ENCODE measurements around the gene MAML3.

MAML3 gene

DNA sequence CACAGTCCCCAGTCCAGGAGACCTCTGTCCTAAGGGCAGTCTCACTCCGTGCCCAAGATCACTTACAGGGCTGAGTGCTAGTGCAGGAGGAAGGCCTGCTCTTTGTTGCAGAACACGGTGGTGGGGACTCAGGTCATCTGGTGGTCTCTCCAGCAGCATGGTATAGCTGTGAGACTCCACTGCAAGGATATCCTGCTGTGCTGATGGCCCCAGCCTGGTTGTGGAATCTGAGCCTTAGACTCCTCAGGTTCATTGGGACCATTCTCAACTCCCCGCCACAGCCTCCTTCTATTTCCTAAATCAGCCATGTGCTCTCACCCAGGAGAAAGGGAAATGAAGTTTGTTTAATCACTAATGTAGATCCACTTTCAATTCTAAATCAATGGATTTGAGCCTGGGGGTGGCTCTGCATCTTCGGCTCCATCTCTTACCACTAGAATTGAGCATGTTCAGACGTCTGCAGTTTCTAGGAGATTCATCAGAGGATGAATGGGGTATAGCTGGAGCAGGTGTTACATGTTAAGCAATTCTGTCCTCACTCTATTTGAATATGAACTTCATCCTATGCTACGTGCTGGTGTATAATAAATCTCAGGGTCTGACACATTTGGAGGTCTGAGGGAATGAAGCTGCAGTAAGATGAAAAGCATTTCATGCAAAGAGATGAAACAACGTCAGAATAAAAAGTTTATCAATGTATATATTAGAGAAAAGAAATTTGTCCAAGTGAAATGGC is 299.1 kb downstream of the MAML3 start:
- DNase-seq, result no peak

DNA sequence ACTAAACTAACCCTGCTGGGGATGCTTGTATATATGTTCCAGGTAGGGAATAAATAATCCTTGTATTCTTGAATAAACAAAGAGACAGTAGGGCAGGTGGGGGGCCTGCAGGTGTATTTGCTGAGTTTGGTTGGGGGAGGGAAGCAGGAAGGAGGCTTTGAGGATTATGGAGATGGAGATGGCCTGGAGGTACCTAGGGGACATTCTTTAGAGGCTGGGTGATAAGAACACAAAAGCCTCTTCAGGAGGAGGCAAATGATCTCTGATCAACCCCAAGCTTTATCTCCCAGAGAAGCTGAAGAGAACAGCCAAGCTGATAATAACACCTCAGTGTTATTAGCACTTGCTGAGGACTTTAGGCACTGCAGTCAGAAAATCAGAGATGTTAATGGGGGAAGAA is 300.7 kb downstream of the MAML3 start:
- no peak for DNase-seq

DNA sequence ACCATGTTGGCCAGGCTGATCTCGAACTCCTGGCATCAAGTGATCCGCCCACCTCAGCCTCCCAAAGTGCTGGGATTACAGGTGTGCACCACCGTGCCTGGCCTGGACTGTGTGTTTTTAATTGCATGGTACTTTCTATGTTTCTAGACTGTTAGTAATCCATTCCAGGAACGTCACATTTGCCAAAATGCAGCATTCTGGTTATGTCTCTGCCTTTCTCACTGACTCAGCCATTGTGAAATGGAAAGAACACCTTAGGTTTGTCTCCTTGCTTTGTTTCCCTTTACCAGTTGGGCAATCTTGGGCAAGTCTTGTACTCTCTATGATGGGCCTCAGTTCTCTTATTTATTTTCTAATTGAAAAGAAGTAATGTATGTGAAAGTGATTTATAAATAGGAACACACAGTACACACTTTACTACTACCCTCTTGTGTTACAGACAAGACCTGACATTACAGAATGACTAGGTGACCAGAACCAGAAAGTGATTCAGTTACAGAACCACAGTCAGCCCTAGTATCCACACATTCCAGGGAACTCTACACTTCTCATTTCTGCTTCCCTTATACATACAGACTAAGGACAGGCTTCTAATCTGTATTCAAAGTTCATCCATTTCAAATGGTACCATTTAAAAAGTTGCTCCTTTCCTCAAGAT is 301.2 kb downstream of the MAML3 start:
- no peak for DNase-seq

DNA sequence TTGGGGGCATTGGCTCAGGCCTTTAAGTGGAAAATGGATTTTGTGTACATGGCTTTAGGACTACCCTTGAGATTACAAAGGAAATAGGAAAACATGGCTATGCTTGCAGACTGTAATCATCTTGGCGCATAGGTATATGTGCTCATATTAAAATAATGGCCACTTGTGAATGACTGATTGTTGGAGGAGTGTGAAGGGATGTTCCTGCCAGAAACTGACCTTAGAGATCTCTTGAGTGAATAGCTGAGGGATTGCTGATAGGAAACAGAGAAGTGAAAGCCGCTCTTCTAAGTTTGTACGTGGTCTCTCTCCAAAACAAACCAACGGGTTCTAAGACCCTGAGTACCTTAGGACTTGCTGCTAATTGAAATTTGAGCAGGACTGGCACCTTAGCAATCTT is 302.3 kb downstream of the MAML3 start:
- DNase-seq, result no peak

DNA sequence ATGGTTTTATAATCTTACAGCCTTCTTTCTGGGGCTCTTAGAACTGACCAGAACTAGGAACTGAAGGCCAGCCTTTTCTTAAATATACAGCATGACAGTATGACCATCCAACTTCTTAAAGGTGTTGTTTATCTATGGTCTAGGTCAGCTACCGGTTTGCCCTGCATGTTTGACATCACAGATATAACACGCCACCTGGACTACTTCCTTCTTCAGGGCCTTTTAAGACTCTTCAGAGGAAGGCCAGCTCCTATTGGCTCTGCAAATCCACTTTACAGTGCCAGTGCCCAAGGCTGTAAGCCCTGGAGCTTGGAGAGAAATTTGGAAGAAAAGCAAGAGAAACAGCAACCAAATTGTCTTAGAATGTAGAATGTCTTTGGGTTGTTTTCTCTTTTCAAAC is 302.9 kb downstream of the MAML3 start:
- no peak for DNase-seq

DNA sequence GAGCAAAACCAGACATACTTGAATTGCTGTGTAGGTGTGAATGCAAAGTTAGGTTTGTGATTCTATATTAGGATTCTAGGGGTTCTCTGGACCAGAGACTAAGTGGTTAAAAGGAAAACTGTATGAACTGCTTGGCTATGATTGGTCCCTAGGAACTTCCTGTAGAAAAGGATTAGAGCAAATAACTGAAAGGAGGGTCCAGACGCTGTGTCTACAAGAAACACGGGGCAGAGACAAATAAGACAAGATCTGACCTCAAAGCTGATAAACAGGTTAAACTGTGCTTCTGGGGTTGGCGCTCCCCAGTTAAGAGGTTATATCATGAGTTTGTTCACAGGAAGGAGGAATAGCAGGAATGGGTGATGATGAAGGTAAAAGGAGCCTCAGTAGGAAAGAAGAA is 304.8 kb downstream of the MAML3 start:
- DNase-seq, result no peak

DNA sequence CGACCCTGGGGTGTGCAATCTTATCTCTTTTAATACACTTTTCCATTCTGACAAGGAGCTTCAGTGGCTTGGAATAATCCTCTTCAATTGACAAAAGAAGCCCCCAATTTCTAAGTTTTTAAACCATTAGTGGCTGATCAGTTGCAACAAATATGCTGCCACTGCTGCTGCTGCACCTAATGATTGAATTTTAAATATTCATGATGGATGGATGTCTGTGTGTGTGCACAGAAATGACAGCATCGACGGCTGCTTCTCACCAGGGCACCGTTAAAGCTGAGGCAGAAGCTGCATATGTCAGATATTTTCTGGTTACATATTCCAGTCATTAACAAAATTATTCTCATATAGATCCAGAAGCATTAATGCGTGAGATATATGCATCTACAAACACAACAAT is 306.0 kb downstream of the MAML3 start:
- no peak for DNase-seq

DNA sequence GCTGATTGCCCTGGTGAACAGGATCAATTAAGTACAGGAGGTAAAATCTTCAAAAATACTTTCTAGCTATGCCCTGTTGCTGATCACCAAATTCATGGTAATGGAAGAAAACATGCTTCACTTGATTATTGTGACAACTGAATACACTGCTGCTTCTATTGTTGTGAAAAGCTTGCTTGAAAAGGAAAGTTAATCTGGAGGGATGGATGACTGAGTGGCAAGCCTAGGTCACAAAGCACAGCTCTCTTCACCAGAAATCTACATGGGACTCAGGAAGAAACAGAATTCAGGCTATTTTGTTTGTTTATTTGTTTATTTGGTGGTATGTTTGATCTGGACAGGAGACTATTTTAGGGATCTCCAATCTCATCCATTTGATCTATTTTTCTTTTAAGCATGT is 306.4 kb downstream of the MAML3 start:
- no peak for DNase-seq

DNA sequence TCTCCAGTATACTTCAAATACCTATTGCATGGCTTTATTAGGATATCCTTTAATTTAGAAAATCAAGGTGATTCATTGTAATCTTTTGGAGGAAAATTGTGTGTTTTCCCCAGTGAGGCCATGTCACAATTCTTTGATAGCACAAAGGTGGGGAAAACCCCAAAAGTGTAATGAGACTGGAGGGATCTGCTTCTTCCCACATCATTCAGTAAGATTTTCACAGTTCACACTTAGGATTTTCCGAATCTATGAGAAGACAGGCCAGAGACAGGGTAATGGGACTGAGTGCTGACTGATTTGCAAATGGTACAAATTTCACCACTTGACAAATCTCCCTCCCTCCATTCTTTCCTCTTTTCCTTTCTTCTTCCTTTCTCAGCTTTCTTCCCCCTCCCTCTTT is 307.2 kb downstream of the MAML3 start:
- DNase-seq, result no peak

DNA sequence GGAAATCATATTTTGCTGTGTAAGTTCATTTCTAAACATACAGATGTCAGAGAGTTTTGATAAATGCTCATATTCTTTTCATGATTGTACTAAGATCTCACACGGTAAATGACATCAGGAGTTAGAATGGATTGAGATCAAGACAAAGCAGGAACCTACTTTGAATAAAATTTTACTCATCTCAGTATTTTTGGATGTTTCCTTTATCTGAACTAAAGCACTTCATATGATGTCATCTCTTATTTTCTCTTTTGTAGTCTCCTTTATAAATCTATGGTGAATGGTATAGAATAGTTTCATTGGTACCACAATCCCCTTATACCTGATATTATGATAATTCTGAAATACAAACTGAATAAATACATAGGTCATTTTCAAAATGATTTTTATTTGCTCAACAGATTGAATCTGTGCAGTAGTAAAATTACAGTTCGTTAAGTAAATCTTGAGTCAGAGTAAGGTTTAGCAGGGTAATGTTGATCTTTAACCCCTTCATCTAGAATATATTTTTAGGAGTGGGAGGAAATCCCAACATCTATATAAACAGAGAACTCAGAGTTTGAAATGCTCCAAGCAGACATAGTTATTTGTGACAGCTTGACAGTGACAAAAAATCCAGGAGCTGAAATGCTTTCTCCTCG is 308.4 kb downstream of the MAML3 start:
- DNase-seq, result no peak

DNA sequence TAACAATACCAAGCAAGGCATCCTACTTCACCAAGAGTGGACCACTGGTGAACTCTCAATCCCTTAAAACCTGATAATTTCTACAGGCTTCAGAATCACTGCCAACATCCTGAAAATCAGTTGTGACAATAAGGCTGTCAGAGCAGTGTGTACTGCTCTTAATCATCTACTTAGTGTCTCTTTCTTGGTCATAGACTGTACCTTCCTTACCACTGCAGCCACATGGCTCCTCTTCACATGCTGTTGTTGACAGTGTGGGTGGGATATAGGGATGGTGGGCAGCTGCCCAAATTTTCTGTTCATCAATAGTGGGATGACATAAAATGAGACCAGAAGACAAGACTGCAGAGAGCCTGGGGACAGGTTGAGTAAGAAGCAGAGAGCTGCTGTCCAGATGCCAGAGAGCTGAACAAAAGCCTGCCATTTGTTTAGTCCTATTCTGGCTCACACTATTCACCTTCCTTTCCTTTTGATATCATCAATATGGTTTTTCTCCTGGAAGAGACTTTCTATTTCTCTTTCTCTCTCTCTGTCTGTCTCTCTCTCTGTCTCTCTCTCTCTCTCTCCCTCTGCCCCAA is 309.4 kb downstream of the MAML3 start:
- no peak for DNase-seq

DNA sequence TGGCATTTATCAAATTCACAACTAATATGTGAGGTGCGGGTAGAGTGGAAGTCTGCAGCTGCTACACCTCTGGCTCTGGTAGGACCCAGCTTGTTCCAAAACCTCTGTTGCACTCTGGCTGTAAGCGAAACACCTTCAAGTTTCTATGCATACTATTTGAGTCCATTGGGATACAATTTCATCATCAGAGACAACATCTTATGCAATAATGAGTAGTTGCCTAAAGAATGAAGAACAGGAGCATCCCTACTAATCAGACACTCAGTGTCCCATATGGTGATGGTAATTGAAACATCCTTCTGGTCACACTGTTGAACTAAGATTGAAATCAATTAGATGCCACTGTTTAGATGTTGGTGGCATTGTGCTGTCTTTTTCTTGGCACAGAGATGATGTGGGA is 309.9 kb downstream of the MAML3 start:
- DNase-seq, result no peak

DNA sequence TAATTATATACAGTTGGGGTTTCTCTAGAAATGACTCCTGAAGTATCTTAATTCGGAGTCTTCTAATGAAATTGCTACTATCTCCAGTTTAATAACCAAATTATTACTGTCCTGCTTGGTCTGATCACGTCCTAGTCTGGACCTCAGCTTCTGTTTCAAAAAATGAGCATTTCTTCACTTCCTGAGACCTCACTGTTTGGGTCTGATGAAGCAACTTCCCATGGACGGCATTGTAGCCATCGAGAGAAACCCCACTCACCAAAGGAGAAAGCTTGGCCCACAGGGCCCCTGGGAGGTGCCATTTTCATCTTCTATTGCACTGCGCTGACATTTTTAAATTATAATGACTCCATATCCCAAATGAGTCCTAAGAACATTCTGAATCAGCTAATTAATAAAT is 310.3 kb downstream of the MAML3 start:
- DNase-seq, result no peak

DNA sequence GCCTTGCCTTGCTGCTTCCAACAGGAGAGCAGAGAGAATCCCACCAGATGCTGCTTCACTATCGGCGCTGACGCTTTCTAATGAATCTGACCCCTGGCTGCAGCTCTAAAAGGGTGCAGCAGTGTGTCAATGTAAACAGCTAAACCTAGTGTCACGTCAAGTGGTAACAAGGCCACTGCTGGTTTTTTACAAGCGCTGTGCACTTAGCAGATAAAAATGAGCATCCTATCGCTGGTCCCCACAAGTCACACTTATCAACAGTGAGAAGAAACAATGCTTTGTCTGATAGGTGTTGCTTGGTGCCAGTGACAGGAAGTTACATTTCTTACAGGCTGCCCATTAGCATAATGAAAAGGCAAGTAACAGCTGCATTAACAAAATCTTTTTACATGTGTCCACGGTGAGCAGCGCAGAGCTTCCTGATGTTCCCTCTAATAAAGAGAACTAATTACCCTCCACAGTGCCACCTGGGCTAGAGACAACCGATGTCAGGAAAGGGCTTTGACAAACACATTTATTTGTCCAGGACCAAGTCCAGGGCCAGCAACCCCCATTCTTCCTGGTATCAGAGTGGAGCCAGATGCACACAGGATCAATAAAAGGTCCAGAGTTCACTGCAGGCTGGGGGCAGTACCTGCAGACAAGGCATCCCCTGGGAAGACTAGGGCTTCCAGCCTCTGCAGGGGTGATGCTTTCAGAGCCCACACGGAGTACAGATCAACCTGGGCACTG is 312.4 kb downstream of the MAML3 start:
- DNase-seq, result no peak

DNA sequence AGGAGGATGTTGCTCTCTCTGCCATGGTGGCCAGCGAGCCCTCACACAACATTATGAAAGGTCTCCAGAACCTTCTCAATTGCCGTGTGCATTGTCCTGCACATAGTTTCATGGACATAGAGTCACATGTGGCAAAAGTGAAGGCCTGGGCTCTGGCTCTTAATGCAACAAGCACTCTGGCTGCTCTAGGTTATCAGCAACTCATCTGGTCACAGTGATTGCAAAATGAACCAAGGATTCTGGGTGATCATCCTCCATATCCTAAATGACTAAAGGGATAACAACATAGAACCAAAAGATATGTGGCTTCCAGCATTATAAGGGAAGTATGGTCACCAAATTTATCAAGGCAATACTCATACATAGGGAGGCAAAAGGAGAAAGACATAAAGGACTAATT is 313.2 kb downstream of the MAML3 start:
- no peak for DNase-seq

DNA sequence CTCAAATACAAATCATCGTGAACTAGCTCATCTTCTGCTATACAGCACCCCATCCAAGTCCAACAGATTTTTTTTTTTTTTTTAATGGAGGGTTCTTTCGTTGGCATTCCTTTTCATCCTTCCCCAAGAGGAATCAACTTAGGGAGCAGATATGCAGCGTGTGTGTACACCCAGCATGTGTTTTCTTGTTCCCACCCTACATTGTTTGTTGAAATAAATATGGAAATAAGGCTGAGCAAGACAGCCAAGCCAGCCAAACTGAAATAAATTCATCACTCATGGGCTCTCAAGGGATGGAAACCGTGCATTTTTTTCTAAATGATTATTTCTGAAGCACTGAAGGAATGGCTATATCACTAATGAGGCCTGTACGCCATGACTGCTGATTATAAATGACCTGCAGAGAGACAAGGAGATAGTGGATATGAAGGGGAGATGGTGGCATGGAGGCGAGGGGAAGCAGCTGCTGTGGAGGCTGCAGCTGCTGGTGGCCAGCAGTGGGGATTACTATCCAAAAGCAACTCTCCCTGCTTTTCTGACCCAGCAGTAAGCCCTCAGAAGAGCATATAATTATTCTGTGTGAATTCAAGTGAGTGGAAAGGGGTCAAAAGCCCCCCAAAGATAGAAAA is 314.5 kb downstream of the MAML3 start:
- no peak for DNase-seq

DNA sequence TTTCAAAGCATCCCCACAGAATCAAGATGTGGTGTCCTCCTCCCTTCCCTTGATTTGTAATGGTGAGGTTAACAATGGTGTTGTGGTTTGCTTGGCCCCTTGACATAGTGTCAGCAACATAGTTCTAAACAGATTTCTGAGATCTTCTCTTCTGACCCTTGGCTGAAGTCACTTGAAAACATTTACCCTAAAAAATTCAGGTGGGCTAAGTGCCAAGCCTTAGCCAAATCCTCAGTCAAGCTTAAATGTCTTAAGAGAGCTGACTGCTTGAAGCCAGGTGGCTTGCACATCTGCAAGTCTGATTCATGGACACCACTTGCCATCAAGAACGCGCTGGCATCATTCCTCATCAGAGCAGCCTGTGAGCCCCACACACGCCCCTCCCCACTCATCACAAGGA is 315.2 kb downstream of the MAML3 start:
- DNase-seq, result no peak

DNA sequence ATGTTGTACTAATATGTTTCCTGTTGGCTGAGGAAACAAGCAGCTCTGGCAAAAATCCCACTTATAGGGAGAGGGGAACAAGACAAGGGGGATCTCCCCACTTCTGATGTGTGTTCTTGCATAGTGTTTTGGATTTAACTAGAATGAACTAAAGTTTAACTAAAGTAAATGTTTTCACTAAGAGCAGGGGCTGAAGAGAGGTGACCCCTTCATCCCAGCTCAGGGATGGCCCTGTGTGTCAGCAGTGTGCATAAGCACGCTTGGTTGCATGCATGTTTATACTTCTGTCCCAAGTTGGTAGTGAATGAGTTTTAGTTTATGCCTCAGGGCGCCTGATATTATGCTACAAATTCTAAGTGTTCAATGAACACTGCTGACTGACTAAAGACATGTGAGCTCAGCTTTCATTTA is 319.0 kb downstream of the MAML3 start:
- DNase-seq, result no peak

DNA sequence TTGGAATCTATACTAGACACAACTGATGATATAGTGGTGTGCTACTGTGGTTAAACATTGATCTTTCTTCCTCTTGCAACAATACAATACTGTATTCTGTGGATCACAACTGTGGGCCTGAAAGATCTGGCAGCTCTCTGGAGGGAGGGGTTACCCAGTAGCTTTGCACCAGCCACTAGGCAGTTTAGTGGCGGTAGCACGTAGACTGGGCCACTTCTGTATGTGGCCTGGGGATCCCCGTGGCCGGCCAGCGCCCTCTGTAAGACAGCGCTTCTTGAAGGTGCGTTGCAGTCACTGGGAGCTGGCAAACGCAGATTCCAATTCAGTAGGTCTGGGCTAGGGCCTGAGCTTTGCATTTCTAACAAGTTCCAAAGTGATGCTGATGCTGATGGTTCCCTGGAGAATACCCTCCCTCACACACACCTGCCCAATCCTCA is 319.7 kb downstream of the MAML3 start:
- DNase-seq, result no peak

DNA sequence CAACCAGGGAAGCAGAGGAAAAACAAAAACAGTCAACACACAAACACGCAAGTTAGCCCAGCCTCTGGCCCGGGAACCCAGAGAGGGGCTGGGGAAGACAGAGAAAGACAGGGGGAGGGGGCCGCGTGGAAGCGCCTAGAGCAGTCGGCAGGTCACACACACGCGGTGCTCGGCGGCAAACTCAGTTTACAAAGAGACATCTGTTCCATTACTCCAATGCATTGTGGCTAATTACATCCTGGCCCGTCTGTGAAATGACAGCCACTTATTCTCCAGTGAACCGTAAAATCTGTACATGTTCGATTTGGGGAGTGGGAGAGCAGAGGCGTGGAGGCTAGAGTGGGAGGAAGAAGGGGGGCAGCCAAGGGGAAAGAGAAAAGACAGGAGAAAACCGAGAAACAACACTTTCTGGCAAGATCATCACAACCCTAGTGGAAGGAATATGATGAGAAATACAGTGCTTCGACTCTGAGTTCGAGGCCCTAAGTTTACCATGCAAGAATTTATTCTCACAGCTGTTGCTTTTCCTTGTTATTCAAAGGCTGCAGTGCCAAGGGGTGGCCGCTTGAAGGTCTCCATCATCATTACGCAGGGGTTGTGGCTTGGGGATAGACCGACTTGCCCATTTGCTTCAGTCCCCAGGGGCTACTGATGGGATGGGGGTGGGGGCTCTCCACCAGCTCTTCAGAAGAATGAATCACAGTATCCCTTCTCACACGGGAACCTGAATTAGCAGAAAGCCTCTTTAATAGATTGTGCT is 320.7 kb downstream of the MAML3 start:
- no peak for DNase-seq

DNA sequence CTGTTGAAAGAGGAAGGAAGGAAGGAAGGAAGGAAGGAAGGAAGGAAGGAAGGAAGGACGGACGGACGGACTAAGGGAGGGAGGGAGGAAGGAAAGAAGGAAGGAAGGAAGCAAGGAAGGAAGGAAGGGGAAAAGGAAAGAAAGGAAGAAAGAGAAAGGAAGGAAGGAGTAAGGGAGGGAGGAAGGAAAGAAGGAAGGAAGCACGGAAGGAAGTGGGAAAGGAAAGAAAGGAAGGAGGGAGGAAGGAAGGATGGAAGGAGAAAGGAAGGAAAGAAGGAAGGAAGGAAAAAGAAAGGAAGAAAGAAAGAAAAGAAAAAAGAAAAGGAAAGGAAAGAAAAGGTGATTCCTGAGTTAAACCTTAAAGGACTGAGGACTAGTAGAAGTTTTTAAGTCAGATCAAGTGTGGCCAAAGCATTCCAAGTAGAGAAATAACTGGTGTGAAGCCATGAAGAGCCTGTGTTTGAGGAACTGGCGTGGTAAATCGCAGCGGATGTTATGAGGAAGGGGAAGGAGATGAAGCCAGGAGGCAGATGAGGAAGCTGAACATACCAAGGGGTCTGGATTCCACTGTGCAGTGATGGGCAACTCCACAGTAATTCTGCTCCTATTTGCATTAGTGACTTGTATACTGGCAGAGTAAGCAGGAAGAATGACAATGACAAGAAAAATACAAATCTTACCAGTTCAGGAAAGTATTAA is 324.9 kb downstream of the MAML3 start:
- no peak for DNase-seq

Measured in stimulated activated CD8-positive, alpha-beta memory T cell treated with anti-CD3 and anti-CD28 coated beads, Interleukin-4, amount 100 ng/mL, for 48 hours (primary cell).